COLO668 (cell line): ENCODE measurements around the gene PKDCC.

Experiments used
- DNase-seq: peaks from one replicate; lab custom pipeline; 2025; ENCODE audit not compliant: unreplicated experiment; lab: John Stamatoyannopoulos, UW

PKDCC gene

DNA sequence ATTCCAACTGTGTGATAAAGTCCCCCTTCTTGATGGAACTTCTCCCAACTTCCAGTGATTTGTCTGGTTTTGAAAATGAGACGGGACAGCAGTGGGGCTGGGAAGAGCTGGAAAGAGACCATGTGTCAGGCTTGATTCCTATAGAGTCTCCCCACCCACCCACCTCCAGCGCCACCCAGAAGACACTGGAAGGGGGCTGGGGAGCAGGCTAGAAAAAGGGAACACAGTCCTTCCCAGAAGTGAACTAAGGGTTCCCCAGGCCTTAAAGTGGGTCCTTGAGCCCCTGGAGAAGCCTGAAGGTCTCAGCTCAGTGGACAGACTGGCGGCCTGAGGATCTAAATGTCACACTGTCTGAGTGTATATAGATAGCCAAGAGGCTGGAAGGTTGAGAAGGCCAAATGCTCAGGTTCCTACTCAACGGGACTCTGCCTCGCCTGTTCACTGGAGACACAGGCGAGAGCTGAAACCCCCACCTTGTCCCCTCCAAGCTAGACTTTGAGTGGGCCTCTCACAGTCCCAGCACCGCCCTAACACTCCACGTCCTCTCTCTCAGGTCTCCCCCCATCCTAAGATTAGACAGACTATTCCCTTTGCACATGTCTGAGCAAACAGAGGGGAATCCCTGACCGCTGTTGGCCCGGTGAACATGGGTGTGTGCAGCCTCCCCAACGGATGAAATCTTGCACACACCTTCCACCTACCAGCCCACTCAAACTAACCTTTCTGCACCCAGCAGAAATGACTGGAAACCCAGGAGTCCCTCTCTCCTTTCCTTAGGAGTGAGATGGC is 1.6 kb downstream of the PKDCC start:
- no peak for DNase-seq

DNA sequence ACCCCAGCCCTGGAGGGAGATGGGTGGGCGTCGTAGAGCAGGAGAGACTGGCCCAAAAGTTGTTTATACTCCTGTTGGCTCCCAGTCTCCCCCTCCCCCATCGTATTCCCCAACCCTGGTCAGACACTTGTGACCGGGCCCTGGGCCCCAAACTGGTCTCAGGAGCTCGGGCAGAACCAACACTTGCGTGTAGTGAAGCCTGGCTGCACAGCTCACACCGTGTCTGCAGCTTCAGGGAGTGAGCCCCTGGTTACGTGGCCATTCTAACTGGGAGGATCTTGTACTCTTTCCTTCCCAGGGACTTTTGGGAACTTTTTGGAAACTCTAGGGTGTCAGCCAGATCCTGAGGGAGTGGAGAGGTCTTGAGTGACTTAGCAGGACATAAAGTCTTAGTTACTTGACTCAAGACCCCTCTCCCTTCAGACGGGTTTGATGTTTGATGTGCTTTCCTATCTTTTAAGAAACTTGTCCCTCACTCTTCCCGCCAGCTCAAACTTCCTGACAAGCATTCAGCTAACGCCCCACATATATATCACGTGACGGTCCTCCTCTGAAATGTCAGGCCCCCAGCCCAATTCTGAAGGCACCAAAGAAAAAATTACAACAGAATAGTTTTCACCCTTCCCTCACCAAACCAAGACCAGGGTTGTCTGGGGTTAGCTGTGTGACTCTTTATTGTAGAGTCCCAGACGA is 2.3 kb downstream of the PKDCC start:
- no peak for DNase-seq

DNA sequence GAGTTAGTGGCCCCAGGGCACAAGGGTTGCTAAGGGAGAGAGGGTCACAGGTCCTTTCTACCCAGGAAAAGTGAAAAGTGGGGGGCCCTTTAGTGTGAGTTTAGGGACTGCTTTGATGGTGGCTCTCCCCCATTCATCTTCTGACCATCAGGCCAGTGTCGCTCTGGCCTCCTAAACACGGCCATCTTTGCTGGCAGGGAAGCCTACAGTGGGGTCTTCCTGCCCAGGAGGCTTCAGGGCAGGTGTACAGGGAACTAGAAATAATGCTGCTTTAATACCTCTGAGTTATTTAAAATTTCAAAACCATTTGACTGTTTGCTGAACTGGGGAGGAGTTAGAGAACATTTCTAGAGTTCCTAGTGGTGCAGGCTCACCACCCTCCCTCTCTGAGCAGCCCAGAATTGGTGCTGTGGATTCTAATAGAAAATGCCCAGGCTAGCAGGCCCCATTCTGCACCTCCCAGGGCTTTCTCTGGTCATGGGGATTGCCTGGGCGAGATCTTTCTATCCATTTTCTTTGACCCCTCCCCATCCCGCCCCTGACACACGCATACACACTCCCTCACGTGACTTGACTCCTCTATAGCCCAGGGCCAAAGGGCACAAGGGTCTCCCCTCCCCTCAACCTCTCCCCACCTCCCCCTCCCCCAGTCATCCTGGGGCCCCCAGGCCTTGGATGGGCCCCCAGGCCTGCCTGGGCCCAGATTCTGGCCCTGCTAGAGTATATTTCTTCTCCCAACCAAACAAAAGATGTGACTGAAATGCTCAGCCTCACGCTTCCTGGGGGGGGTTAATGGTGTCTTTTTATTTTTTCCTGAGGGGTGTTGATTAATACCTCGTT is 3.1 kb downstream of the PKDCC start:
- no peak for DNase-seq

DNA sequence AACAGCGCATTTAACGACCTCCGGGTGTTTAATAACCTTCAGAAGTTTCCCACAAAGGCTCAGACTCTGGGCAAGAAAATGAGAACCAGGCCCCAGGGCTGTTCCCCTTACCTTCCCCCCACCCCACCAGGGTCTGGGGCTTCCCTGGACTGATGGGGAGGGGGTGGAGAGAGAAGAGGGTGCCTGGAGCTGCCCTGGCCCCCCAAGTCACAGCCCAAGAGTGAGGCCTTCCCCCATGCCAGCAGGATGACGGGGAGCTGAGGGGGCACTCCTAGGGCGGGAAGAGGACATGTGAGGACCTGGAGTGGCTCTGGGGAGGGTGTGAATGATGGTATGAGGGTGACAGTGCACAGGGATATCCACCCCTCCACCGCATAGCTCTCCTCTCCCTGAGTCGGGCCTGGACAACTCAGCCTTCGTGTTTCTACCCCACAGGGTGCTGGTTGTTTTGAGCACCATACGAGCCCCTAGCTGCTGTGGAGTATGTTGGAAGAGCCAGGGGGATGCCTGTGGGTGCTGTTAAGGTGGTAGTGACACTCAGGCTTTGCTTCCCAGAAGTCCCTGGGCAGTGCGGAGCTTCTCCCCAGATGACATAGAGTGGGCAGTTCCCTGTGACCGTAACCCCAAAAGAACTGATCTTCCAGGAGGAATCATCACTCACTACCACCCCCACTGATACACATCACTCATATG is 3.9 kb downstream of the PKDCC start:
- no peak for DNase-seq

DNA sequence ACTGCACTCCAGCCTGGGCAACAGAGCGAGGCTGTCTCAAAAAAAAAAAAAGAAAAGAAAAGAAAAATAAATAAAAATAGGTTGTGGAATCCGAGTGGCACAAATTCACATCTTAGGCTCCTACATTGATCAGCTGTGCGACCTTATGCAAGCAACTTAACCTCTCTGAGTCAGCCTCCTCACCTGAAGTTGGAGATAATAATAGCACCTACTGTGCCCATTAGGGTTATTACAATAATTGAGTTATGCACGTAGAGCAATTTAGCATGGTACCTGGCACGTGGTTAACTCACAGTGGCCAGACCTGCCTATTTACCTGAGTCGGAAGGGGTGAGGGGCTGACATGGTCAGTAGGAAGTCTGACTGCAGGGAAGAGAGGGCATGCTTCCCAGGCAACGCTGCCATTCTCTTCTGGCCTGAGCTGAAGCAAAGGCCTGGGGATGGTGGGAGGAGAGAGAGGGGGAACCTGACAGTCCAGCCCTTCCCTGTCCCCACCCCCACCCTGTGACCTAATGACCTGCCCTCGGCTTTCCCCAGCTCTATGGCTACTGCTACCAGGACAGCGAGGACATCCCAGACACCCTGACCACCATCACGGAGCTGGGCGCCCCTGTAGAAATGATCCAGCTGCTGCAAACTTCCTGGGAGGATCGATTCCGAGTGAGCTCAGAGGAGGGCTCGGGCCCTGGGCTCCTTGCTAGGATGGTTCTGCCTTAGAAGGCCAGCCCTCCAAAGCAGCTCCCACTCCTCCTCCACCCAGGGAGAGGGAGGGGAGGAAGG is 5.1 kb downstream of the PKDCC start:
- no peak for DNase-seq

DNA sequence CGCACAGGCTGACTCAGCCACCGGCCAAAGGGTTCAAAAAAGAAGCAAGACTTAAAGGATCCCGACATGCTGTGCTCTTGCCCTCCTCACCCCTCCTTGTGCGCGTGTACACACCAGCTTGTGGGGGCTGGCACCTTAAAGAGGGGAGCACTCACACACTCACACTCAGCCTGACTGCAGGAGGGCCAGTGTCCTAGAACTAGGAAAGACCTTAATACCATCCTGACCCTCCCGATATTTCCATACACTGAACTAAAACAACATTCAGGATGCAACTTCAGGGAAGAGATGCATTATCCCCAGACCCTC is 5.6 kb downstream of the PKDCC start:
- DNase-seq, result no peak

DNA sequence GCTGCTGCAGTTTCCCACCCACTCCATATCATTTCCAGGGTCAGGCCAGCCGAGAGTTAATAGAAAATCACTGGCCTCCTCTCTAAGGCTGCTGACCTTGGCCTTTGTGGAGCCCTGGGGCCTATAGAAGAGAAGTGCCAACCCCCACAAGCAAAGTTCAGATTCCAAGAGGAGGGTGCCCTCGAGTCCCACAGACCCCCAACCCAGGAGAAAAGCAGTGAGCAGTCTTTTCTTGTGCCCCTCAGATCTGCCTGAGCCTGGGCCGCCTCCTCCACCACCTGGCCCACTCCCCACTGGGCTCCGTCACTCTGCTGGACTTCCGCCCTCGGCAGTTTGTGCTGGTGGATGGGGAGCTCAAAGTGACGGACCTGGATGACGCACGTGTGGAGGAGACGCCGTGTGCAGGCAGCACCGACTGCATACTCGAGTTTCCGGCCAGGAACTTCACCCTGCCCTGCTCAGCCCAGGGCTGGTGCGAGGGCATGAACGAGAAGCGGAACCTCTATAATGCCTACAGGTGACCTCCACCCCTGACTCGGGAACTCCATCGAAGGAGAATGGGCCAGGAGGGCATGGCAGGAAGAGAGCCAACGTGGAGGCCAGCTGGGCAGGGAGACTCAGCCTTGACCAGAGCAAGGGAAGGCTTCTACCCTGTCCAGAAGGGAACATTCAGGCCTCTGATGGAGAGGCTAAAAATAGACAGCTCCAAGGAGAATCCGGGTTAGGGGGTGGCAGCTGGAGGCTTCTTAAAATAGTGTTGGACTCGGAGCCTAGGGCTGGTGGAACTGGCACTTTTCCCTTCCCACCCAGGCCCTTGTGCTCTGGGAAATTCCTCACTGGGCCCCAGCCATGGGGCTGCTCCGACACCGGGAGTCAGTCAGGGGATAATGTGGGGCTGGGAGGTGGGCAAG is 6.2 kb downstream of the PKDCC start:
- DNase-seq, result no peak

DNA sequence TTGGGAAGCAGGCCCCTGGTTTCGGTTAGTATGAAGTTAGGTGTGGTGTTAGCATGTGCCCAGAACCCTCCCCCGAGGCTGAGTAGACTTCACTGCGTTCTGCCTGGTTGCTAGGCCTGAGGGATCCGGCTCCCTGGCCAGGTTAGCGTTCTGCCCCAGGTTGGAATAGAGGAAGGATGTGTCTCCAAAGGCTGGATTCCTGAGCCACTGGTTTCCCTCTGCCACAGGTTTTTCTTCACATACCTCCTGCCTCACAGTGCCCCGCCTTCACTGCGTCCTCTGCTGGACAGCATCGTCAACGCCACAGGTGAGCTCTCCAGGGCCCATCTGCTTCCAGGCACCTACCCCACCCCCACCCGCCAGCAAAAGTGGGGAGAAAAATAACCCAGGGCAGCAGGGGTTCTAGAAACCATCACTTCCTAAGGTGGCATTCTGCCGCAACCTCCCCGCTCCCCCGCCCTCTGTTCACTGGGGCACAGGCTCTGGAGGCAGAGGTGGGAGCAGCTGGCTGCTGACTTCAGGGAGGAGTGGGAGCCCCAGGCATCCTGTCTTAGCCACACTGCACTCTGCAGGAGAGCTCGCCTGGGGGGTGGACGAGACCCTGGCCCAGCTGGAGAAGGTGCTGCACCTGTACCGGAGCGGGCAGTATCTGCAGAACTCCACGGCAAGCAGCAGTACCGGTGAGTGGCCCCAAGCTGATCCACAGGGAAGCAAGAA is 7.1 kb downstream of the PKDCC start:
- peak; percentile 61 for DNase-seq

DNA sequence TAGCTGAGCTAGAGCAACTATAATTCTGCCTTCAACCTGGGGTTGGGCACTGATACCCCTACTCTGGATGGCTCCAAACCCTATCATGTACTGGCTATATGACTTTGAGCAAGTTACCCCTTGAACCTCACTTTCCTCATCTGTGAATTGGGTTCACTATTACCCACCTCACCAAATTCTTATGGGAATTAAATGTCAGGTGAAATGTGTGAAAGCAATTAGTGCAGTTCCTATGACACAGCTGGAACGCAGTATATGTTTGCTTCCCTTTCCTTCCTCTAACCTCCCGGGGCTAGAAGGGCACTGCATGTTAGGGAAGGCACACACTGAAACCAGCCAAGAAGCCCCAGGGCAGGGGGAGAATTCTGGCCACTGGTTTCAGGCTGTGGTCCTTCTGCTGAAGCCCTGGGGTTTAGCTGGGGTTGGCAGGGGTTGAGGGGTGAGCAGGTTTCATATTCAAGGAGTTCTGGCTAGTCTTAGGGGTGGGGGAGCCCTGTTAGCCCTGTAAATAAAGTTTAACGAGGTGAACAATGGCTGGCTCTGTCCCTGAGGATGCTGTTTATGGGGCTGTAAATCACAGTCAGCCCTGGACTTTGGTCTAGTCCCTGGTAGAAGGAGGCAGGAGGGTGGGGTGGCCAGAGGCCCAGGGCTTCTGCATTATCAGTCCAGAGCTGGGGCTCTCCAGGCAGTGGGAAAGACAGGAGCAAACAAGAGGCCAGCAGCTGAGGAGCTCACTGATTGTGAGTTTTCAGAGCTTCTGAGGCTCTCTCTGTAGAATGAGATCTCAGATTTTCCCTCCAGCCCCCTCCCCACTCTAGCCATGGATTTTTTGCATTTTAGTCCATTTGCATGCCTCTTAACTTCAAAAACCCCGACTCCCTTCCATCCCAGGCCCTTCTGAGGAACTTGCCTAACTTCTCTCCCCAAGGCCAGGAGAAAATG is 8.0 kb downstream of the PKDCC start:
- DNase-seq, result peak; percentile 68

DNA sequence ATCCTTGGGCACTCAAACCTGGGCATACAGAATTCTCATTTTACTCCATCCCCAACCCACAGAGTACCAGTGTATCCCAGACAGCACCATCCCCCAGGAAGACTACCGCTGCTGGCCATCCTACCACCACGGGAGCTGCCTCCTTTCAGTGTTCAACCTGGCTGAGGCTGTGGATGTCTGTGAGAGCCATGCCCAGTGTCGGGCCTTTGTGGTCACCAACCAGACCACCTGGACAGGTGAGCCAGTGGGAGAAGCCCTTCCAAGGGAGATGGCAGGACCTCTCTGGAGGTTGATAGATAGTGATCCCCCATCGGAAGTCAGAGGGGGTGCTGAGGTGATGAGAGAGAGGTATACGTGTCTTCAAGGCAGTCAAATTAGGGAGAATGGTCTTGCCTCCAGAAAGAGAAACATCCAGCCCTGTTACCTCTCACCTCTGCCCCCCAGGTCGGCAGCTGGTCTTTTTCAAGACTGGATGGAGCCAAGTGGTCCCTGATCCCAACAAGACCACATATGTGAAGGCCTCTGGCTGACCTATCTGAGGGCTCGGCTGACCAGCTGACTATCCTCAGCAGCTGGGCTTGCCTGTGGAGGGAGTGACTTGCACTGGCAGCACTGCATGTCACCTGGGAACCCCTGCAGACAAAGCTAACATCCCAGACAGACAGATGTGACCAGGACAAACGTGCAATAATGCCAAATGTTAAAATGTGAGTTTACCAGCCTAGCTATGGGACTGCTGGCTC is 9.5 kb downstream of the PKDCC start:
- peak; percentile 12 for DNase-seq

DNA sequence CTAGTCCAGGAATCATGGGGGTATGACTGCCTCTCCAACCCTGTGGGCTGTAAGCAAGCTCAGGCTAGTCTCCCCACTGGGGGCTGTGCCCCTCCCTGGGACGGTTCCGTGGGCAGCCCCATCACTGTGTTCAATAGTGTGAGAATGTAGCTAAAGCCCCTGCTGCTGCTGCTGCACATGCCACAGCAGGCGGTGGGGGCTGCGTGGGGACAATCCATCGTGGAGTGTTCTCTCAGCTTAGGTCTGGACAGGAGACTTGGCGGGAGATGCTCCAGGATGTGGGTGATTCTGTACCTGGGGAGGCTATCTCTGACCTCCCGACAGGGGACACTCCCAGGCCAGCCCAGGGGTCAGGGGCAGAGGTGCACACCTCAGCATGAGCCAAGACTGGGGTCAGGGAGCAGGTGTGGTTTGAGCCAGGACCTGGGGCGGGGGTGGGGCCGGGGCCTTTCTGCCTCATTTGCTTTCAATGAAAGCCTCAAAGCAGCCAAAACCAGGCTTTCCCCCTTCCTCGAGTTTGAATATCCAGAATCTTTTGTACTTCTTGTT is 10.2 kb downstream of the PKDCC start:
- DNase-seq, result no peak

DNA sequence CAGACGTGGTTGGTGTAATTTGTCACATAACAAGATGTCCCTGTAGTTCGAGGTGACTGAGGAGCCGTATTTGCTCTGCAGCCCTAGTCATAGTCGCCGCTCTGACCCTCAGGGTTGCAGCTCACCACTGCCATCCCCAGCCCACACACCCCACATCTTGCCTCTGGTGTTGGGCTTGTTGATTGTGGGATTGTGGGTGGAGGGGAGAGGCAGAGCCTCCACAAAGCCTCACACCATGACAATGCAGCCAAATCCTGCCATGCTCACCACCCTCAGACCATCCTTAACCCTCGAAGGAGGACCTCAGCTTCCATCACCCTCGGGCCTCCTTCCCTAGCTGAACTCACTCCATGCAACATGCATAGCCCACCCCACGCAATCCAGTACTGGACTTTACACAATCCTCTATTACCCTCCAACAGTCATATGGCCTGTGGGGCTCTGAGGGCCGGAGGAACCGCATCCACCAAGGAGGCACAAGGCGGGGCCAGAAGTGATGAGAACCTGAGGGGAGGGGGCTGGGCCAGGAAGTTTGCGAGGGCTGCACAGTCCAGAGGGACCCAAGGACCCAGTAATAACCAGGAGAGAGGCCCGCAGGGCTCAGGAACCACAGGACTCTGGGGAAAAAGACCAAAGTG is 11.6 kb downstream of the PKDCC start:
- no peak for DNase-seq

DNA sequence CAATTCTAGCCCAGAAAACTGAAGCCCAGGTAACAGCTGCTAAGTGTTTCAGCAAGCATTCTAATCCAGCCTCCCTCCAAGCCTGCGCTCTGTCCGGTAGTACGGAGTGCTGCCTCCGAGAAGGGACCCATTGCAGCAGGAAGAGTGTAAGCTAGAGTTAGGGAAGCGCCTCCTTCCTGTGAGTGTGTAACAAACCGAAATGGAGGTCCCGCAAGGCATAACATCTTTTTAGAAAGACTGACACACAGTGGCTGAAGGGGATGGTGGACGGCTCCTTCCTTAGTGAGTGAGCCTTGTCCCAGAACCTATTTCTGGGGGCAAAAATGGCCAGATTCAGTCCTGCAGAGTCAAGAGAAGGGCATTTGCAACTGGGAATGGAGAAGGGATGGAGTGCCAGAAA is 12.2 kb downstream of the PKDCC start:
- DNase-seq, result no peak

DNA sequence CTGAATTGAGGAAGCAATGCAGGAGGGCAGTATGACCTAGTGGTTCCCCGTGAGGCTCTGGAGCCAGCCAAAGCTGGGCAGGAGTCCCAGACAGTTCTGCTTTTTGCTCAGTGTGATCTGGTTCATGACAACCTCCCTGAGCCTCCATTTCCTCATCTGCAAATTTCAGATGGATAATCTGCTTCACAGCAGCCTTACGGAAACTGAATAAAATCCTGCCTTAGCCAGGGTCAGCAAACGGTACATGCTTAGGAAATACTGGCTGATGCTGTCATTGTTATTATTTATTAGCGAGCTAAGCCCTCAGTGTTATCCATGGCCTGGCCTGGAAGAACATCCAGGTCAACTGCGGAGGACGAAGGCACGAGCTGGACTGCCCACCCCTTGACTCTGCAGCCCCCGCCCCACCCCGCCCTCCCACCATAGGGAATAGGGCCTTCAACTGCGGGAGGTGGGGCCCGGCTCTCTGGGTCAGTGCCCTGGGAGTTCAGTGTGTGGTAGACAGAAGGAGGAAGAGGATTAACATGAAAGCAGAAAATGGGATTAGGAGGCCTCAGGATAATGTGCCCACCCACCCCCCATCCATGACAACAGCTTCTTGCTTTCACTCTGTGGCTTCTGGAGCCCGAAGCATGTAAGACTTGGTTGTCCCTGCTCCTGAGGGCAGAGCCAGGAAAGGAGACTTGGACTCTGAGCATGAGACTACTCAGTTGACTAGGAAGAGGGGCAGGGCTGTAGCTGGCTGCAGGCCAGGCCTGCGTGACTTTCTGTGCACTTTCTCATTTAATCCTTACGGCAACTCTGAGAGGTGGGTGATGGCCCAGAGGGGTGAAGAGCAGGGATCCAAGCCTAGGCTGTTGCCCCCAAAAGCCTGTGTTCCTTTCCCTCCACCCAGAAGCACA is 13.1 kb downstream of the PKDCC start:
- no peak for DNase-seq

DNA sequence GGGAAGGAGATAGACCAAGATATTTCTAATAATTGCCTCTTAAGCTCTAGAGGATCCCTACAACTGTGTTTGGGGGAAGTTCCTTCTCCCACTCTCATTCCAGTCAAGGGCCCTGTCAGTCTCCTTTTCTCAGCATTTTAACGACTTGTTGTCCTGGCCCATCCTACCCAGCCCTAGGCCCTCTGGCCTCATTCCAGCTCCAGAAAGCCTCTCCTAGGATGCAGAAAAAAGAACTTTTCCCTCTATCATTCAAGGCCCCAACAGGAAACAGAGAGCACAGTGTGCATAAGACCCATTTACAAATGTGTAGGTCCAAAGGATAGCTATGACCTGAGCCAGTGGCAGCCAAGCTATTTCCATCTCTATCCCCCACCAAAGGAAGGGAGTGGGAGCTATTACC is 14.0 kb downstream of the PKDCC start:
- no peak for DNase-seq
